Adipose tissue (tissue), 3 donors: ENCODE results near the gene CXCL16. TPM values are rescaled to one million over a fixed set of nuclear protein-coding genes. Genes with fewer than 3 reads are reported as not detected.

Source experiments
- H3K27ac ChIP-seq: one replicate; pipeline ENCODE4 v1.5.1; 2013; ENCODE audit warnings: low read depth, low read length
- WGBS, 3 donors: extraction: QIAGEN DNeasy Blood & Tissue Kit; methylation state at CpG; one replicate each; pipeline ENCODE4 v1.1.7; 2013; 5-methylcytosine and 5-hydroxymethylcytosine counted together
- polyA plus RNA-seq, 3 donors: library from polyadenylated mRNA; stranded (reverse); fragments of 200-250 nt; gene quantifications; one replicate each; pipeline ENCODE4 v1.2.3, GENCODE V29; 2013
- donor health status: healthy with polysubstance abuse.
- donor health status: Bipolar disorder and iron deficiency.
- donor health status: healthy.

CXCL16 gene, protein sequence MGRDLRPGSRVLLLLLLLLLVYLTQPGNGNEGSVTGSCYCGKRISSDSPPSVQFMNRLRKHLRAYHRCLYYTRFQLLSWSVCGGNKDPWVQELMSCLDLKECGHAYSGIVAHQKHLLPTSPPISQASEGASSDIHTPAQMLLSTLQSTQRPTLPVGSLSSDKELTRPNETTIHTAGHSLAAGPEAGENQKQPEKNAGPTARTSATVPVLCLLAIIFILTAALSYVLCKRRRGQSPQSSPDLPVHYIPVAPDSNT
- 10 to 100 TPM in 2 of 3 donors, 1 to 10 TPM in 1; 6.6 to 13.3 (median 12.1) TPM for polyA plus RNA-seq

DNA sequence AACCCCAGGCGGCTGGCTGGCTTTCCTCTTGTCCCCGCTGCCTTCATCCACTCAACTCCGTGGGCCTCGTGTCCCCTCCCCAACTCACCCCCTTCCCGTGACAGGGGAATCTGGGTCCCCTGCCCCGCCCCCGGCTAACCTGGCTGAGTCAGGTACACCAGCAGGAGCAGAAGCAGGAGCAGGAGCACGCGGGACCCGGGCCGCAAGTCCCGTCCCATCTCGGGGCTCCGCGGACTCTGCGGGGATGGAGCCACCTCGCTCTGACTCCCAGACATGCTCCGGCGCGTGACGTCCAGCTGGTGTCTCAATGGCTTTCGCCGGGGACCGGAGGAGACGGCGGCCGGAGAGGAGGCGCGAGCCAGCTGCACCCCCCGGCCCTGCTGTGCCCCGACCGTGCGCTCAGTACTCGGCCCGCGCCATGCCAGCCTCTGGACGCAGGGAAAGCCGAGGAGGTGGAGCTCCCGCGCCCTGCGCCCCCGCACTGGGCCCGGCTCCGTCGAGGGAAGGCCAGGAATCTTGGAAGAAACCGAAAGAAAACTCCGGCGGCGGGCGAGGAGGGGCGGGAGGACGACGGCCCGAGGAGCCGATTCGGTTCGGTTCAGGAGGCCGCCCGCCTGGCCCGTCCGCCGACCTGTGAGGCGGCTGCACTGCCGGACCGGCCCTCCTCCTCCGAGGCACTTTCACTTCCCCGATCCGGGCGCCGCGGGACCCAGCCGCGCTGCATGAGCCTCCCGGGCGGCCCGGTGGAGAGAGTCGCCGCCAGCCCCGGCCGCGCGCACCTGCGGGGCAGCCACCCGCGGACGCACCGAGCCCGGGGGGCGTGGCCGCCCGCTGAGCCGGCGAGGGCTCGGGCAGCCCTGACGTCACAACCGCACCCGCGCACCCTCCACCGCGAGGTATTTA is at the start of gene CXCL16, which contains the start of gene ZMYND15:
Gene CXCL16, minus strand, starts transcription at position 807 of the 903 bp plus-strand sequence. Its CDS starts 589 bp downstream, at position 218.
Gene ZMYND15, plus strand, starts transcription at position 712 of the 903 bp plus-strand sequence. CDS start 716 bp downstream, outside the sequence.
- H3K27ac ChIP-seq = no peak within 1 kb of the TSS
- WGBS, 3 donors = 0 to 1% (median 0%) methylated on average over 77 to 100 of the region's 100 CpGs

DNA sequence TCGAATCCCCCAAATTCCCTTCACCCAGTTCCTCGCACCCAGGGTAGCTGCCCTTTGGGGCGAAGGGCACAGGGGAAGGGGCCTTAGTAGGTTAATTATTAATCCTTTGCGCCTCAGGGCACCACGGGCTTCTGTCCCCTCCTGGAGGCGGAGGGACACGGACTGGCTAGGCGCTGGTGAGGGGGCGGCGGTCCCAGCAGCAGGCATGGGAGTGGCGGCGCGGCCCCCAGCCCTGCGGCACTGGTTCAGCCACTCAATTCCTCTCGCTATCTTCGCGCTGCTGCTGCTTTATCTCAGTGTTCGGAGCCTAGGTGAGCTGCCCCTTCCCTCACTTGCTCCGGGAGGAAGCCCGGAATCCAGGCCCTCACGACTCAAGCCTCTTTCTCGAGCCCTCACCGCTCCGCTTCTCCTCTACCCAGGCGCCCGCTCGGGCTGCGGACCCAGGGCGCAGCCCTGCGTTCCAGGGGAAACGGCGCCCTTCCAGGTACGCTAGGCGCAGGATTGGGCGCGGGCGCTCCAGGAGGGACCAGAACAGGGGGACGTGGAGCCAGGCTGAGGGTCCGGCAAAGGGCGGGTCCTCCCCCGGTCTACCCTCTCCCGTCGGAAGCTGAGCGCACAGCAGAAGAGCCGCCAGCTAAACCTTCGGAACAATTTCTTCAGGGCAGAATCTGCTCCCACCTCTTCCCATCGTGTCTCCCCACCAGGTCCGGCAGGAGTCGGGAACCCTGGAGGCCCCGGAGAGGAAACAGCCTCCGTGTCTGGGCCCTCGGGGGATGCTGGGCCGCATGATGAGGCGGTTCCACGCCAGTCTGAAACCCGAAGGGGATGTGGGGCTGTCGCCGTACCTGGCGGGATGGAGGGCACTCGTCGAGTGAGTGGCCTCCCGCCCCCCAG is 49.3 kb upstream of the CXCL16 start, which contains the start of gene GLTPD2:
Gene GLTPD2, plus strand, starts transcription at position 158 of the 894 bp plus-strand sequence. Its CDS starts 48 bp downstream, at position 206.
- 25 to 45% (median 37%) methylated on average over 62 of the region's 62 CpGs for WGBS, 3 donors
- H3K27ac ChIP-seq = peak within 1 kb of the TSS; percentile 68

DNA sequence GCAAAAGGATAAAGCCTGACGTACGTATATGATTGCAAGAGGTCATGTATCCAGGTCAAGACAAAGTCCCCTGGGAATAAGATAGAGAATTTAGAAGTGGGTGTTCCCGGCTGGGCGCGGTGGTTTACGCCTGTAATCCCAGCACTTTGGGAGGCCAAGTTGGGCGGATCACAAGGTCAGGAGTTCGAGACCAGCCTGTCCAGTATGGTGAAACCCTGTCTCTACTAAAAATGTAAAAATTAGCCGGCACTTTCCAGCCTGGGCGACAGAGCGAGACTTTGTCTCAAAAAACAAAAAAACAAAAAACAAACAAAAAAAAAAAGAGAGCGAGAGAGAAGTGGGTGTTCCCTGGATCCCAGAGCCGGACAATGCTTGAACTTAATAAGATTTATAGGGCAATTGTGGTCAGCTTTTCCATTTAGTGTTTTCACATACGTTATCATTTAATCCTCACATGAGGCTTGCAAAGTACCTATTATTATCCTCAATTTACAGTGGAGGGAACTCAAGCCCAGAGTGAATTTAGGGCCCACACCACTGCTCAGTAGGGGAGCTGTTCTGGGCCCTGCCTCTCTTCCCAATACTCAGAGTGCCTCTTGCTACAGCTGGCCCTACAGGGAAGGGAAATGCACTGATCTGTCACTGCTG is 48.6 kb upstream of the CXCL16 start:
- no peak overlapping the region for H3K27ac ChIP-seq
- whole genome bisulfite sequencing, 3 donors = 76 to 85% (median 78%) methylated on average over 14 of the region's 14 CpGs

DNA sequence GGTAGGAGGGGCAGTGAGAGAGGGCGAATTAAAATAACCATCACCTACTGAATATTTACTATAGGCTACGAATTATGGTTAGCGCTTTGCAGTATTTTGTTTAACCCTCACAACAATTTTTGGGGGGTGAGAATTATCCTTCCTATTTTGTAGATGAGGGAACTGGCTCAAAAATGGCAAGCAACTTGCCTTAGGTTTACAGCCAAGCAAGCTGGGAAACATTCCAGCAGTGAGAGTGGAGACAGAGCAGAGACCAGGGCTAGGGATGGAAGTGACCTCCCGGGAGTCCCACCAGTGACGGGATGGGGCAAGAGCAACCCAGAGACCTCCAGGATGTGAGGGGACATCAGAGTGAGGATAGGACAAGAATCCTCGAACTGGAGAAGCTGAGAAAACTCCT is 46.8 kb upstream of the CXCL16 start:
- H3K27ac ChIP-seq = no peak overlapping the region
- 10 to 19% (median 10%) methylated on average over 6 of the region's 6 CpGs for WGBS, 3 donors

DNA sequence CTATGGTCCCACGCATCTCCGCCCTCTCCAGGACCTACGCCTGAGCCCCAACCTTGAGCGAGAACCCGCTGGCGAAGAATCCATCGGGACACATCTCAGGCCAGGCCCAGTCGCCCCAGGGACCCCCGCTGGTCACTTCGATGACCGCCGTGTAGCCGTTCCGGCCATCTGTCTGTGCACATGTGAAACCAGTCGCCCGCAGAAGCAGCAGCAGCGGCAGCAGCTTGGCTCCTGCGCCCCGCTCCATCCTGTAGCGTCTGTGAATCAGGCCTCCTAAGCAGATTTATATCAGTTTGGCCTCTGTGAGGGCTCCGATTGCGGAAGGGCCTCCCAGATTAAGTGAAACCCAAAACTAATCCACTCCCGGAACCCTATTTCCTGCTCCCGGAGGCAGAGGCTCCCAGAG is 46.4 kb upstream of the CXCL16 start, which contains the start of gene VMO1:
Gene VMO1, minus strand, starts transcription at position 259 of the 406 bp plus-strand sequence. Its CDS starts 12 bp downstream, at position 247.
- 4 to 8% (median 4%) methylated on average over 24 of the region's 24 CpGs for WGBS, 3 donors
- H3K27ac ChIP-seq = no peak within 1 kb of the TSS

DNA sequence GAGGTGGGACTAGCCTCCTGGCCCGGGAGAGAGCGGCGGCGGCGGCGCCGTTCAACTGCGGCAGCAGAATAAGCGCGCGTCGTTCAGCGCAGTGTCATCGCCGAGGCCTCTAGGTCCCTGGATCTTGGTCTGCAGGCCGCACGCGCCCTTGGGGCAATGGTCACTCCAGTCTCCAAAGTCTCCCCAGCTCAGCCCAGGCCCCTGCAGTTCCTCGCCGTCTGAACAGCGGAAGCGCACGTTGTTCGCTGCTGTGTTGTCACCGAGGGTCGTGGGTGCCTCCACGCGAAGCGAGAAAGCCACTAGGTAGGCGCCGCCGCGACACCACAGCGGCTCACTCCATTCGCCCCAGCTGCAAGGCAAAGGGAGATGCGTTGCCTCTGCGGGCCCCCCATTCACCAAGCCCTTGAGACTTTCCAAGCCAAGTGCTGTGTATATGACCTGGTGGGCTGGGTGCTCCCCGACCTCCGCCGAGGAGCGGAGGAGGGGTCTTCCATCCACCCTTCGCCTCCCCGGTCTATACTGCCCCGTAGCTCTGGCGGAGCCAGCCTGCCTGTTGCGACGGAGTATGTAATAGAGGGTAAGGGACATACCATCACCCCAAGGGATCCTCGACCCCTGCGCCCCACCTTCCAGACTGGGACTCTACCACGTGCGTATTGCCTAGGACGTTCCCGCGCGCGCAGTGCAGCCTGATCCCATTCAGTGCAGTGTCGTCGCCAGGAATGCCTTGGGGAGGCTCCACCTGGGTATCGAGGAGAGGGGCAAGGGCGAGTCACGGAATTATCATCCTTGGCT is 45.8 kb upstream of the CXCL16 start:
- no peak overlapping the region for H3K27ac ChIP-seq
- 11 to 13% (median 12%) methylated on average over 61 of the region's 61 CpGs for WGBS, 3 donors

DNA sequence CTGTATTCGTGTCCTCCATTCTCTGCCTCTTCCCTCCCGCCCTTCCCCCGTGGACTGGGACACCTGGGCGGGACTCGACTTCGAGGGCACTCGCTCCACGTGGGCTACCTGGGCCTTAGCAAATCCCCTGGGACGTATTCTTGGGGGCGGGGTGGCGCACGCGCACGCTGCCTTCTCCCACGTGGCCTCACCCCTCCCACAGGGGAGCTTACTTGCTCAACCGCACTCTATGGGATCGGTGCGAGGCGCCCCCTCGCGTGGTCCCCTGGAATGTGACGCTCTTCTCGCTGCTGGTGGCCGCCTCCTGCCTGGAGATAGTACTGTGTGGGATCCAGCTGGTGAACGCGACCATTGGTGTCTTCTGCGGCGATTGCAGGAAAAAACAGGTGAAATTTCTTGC is 42.9 kb upstream of the CXCL16 start:
- no peak overlapping the region for H3K27ac ChIP-seq
- 26 to 33% (median 28%) methylated on average over 23 to 28 of the region's 28 CpGs for WGBS, 3 donors

DNA sequence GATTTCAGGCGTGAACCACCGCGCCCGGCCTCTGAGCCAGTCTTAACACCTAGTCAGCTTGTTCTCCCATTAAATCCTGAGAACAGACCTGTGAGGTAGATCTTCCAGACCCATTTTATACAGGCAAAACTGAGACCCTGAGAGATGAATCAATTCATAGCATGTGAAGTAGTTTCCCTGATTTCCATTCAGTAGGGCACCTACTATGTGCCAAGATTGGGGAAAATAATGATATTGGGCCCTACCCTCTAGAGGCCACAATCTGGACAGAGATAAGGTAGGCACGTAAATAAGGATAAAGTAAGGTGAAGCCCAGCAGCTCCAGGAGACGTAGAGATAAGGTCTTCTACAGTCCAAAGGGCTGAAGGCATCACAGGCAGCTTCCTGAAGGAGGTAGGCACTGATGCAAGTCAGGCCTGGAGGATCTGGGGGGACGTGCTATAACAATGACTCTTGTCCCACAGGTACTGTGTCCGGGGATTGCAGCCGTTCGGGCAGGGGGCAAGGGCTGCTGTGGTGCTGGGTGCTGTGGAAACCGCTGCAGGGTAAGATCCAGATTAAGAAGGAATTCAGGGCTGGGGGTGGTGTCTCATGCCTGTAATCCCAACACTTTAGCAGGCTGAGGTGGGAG is 40.7 kb upstream of the CXCL16 start:
- no peak overlapping the region for H3K27ac ChIP-seq
- WGBS, 3 donors = 71 to 87% (median 79%) methylated on average over 11 of the region's 11 CpGs

DNA sequence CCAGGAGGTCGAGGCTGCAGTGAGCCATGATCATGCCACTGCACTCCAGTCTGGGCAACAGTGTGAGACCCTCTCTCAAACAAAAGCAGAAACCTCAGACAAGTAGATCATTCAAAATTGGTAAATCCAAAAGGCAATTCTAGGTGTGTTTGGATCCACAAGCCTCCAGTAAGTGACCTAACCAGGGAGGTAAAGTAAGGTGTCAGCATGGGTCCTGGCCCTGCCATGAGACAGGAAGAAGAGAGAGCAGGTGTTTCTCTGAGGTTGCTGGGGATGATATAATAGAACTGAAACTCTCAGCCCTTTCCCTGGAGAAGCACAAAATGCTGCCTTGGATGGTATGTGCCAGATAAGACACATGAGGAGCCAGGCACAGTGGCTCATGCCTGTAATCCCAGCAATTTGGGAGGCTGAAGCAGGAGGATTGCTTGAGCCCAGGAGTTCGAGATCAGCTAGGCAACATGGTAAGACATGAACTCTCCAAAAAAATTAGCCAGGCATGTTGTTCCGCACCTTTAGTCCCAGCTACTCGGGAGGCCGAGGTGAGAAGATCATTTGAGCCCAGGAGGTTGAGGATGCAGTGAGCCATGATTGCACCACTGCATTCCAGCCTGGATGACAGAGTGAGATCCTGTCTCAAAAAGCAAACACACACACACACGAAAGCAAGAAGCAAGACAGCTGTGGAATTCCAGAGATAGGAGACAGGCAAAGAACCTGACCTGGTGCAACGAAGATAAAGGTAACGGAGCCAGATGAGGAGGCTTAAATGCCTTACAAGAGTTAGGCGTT is 38.4 kb upstream of the CXCL16 start:
- H3K27ac ChIP-seq = no peak overlapping the region
- 62 to 76% (median 75%) methylated on average over 9 of the region's 9 CpGs for WGBS, 3 donors

DNA sequence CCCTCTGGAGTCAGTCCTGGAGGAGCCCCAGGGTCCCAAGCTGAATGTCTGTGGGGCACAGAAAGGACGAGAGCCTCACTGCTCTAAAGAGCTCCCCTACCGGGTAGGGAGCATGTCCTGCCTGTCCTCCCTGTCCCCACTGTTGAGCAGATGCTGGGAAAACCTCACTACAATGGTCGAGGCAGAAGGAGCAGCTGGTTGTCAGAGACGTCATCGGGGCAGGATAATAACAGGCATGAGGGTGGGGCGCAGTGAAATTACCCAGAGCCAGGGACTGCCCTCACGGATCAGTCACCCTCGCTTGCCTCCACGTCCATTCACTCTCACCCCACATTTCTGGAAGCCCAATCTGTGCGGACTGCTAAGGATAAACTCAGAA is 32.5 kb upstream of the CXCL16 start:
- H3K27ac ChIP-seq = no peak overlapping the region
- 71 to 79% (median 75%) methylated on average over 10 of the region's 10 CpGs for WGBS, 3 donors

DNA sequence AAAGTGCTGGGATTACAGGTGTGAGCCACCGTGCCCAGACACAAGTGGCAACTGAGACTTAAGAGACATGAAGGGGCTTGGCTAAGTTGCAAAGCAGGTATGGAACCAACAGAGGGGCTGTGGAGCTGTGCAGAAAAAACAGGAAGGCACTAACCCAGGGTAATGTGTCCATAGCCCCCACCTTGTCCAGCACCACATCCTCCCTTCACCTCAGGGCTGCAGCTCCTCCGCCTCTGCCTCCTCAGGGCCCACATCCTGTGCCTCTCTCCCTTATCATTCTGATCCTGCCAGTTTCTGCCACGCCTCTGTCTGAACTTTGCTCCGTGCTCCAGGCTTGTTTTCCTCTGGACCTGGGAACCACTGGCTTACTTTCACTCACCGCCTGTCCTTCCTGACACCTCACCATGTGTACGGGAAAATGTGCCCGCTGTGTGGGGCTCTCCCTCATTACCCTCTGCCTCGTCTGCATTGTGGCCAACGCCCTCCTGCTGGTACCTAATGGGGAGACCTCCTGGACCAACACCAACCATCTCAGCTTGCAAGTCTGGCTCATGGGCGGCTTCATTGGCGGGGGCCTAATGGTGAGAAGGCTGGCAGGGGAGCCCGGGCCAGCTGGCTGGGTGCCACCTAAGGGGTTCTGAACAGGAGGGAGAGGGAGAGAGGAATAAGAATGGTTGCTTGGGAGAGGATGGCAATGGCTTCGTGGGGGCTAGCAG is 31.9 kb upstream of the CXCL16 start, which contains the start of gene TM4SF5:
Gene TM4SF5, plus strand, starts transcription at position 368 of the 716 bp plus-strand sequence. Its CDS starts 37 bp downstream, at position 405.
- no peak within 1 kb of the TSS for H3K27ac ChIP-seq
- 33 to 63% (median 58%) methylated on average over 13 of the region's 13 CpGs for WGBS, 3 donors

DNA sequence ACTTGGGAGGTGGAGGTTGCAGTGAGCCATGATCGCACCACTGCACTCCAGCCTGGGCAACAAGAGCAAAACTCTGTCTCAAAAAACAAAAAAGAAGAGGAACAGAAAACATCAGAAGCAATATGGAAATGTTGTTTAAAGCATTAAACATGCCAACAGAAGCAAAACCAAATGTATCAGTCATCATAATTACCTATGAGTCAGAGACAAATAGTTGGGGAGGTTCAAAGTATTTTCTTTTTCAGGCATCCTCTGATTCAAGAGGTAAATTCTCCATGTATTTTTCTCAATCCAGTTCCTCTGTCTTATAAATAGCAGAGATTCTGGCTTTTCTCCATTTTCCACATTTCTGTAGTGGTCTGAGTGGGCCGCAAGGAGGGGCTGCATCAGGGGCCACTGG is 29.9 kb upstream of the CXCL16 start:
- WGBS, 3 donors = 90 to 98% (median 90%) methylated on average over 2 of the region's 2 CpGs
- H3K27ac ChIP-seq = no peak overlapping the region

DNA sequence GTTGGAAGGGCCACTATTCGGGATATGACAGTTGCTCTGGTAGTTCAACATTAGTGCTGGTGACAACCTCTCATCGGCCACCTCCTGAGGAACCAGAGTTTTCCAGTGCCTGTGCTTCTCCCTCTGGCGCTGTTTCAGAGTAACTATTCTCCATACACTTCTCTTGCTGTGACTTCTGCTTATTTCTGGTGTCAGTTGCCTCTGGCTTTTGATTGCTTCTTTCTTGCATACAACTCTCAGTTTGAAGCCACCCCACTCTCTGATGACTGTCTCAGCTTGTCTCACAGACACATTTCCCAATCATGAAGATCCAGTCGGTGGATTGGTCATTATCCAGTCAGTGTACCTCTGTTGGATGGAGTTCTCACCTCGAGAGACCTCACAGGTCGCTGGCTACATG is 28.6 kb upstream of the CXCL16 start:
- no peak overlapping the region for H3K27ac ChIP-seq
- WGBS, 3 donors = 77 to 81% (median 81%) methylated on average over 6 of the region's 6 CpGs

DNA sequence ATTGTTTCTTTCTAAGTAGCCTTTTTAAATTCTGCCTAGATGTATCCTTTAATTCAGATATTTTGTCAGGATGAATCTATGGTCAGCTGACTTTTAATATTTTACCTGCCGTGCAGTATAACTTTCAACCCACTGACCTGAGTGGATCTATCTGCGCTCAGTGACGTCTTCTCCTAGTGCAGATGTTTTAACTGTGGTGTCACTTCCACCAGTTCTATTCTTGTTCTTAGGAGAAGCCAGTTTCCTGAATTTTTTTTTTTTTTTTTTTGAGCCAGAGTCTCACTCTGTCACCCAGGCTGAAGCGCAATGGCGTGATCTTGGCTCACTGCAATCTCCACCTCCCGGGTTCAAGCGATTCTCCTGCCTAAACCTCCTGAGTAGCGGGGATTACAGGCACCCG is 27.0 kb upstream of the CXCL16 start:
- WGBS, 3 donors = 72 to 87% (median 72%) methylated on average over 9 of the region's 9 CpGs
- H3K27ac ChIP-seq = no peak overlapping the region

DNA sequence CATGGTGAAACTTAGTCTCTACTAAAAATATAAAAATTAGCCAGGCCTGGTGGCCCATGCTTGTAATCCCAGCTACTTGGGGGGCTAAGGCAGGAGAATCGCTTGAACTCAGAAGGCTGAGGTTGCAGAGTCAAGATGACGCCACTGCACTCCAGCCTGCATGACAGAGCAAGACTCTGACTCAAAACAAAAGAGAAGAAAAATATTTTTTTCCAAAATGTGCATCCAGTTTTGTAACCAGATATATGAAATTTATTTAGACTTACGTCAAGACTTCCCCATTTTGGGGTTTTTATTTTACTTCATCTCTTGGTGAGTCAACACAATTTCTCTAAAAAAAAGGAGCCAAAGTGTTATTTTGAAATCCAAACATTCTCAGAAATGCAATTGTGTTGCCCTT is 26.5 kb upstream of the CXCL16 start:
- WGBS, 3 donors = 54 to 82% (median 65%) methylated on average over 3 of the region's 3 CpGs
- no peak overlapping the region for H3K27ac ChIP-seq
